ENCODE measurements around the gene WDR43. TPM values are rescaled to one million over a fixed set of nuclear protein-coding genes. Genes with fewer than 3 reads are reported as not detected.

The WDR43 gene
- total and polyA plus RNA-seq, 9 of the 15 experiments (the other 6 are each of a cell fraction or from before 2014, with no cell fraction given): 34.6 to 197 (median 105) TPM

DNA sequence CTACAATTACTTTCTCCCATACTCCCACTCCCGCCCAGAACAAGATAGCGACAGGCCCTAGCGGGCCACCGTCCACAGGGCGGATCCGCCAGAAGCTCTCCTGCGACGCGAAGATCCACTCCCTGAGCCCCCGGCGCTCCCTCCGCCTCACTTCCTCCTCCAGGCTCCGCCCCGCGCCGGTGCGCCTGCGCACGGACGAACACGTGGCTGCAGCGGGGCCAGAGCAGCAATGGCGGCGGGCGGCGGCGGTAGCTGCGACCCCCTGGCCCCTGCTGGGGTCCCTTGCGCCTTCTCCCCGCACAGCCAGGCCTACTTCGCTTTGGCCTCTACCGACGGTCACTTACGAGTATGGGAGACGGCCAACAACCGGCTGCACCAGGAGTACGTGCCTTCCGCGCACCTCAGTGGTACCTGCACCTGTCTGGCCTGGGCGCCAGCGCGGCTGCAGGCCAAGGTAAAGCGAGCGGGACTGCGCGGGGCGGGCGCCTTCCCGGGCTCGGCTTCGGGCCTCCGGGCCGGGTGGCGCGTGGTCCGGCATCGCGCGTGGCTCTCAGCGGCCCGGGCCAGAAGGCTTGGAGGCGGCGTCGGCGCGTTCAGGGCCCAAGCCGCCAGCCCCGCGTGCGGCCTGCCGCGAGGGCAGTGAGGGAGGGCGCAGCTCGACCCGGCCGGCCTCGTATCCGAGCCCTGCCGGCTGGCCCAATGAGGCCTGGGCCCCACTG lies at the start of gene WDR43 (continued):
- TF ChIP-seq, protein P1, sequence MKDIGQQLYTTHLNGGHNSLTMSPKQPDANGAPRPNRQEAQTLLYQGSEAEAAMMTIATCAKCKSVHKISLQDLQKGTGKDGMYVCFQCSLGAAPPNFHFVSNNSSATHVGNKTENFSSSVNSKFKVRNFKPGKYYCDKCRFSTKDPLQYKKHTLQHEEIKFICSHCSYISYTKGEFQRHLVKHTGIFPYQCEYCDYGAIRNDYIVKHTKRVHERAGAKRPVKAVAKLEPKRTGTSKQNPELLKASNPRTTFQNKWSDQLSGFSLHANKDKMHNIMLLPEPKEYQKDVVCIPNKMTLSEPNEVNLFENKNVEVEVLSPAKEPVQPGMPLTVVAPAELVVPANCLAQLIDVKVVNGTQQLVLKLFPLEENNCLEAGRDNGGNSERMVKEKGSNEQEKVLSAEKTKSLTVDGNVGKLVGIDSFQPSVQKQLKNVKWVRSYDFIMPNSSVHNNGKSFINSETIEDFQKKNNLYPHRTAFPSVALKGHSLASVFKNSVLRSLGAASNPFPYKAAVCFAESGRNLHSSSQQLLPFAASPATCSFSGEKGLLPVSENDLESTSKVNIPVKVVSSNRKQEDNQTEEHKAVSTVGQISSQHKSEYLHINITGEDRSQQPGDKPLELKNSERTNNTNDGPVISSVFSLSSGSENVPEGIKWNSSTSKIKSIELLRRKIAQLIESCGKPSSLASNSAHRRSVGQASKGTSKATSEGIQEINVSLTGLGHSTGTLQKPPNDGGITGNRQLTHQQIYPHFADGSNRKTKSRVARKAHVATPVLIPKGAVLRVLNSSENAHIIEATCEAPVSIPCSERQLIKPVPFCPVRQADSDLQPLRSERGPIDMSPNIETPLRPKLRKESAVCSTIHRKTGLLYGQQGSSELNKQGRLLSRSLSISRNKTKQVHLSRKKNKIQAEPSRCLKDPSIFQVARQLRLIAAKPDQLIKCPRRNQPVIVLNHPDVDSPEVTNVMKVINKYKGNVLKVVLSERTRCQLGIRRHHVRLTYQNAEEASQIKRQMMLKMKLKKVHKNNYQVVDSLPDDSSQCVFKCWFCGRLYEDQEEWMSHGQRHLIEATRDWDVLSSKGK (CRISPR knock-in tag; IDR thresholded peaks at IDR 0.05): no peak
- TF ChIP-seq ZNF507 (tag; conservative IDR thresholded peaks at IDR 0.05) (no peak), NFIX (CRISPR knock-in tag; IDR thresholded peaks at IDR 0.05; ENCODE audit: low read depth) (no peak), SREBF1 (IDR thresholded peaks at IDR 0.05; ENCODE audit: borderline replicate concordance, low read depth, low read length) (no peak), TBP (optimal IDR thresholded peaks at IDR 0.05; ENCODE audit: low read depth, low read length) (peak; percentile 89), ZFP36 (IDR thresholded peaks at IDR 0.05; ENCODE audit: low read depth, low read length, partially characterized antibody) (no peak), ZFP1 (CRISPR knock-in tag; IDR thresholded peaks at IDR 0.05) (no peak), ETS2 (tag; IDR thresholded peaks at IDR 0.05; ENCODE audit: borderline replicate concordance, poor library complexity, severe bottlenecking) (no peak), GABPB2 (CRISPR knock-in tag; conservative IDR thresholded peaks at IDR 0.05) (no peak), KDM5B (IDR thresholded peaks at IDR 0.05; ENCODE audit: insufficient replicate concordance, low read depth, low read length) (peak; percentile 32), ZBTB17 (CRISPR knock-in tag; IDR thresholded peaks at IDR 0.05) (no peak), CBX3 (IDR thresholded peaks at IDR 0.05; ENCODE audit: borderline replicate concordance in 1 of 2, low read length in 2 of 2) (no peak; a peak in 1 of 3 replicates), ZNF398 (CRISPR knock-in tag; IDR thresholded peaks at IDR 0.05) (no peak), DLX4 (CRISPR knock-in tag; IDR thresholded peaks at IDR 0.05) (no peak), HMBOX1 (IDR thresholded peaks at IDR 0.05) (no peak), SNAPC5 (CRISPR knock-in tag; IDR thresholded peaks at IDR 0.05) (no peak)
- TF ChIP-seq, protein P2, sequence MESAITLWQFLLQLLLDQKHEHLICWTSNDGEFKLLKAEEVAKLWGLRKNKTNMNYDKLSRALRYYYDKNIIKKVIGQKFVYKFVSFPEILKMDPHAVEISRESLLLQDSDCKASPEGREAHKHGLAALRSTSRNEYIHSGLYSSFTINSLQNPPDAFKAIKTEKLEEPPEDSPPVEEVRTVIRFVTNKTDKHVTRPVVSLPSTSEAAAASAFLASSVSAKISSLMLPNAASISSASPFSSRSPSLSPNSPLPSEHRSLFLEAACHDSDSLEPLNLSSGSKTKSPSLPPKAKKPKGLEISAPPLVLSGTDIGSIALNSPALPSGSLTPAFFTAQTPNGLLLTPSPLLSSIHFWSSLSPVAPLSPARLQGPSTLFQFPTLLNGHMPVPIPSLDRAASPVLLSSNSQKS (CRISPR knock-in tag; IDR thresholded peaks at IDR 0.05): no peak
